ENCODE data around the gene FAM131C.

FAM131C gene

DNA sequence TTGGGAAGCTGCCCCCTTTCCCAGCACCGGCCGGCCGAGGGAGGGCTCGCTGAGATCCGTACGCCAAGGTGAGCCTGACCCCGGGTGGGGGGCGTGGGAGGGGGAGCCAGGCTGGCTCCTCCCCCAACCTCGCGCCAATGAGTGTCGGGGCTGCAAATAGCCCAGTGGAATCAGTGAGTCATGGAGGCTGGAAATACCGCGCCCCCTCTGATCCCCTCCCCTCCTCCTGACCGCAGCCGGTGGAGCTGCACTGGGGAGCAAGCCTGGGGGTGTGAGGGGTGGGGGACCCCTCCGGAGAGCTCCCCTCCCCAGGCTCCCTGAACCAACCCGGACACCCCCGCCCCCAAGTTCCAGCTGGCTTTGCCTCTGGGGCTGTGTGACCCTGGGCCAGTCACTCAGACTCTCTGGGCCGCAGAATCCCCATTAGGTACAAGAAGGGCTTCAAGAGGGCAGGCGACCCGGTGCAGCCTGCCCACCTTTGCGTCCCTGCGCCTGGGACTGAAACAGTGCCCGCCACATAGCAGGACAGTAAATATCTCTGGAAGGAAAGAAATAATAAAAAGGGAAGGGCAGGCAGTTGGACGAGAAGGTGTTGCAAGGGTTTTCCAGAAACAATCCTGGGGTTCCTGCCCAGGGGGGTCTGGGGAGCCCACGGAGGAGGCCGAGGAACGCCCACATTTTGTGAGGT lies 60.1 kb downstream of the FAM131C start:
- no peak for TF ChIP-seq SPI1 (IDR thresholded peaks at IDR 0.05; ENCODE audit: low read depth, low read length)
- TF ChIP-seq POLR2A (IDR thresholded peaks at IDR 0.05; ENCODE audit: low read depth, low read length): no peak
- TF ChIP-seq TAF1 (IDR thresholded peaks at IDR 0.05; ENCODE audit: low read depth, low read length): no peak
- TF ChIP-seq PAX5 (IDR thresholded peaks at IDR 0.05; ENCODE audit: insufficient read depth, low read length, severe bottlenecking): no peak
- TF ChIP-seq POLR2AphosphoS5 (IDR thresholded peaks at IDR 0.05; ENCODE audit: low read depth, low read length): no peak
- no peak for TF ChIP-seq POU2F2 (IDR thresholded peaks at IDR 0.05; ENCODE audit: low read depth, low read length)
- DNase-seq (ENCODE audit: insufficient read length, low spot score) (no peak), FAIRE-seq (no peak)

DNA sequence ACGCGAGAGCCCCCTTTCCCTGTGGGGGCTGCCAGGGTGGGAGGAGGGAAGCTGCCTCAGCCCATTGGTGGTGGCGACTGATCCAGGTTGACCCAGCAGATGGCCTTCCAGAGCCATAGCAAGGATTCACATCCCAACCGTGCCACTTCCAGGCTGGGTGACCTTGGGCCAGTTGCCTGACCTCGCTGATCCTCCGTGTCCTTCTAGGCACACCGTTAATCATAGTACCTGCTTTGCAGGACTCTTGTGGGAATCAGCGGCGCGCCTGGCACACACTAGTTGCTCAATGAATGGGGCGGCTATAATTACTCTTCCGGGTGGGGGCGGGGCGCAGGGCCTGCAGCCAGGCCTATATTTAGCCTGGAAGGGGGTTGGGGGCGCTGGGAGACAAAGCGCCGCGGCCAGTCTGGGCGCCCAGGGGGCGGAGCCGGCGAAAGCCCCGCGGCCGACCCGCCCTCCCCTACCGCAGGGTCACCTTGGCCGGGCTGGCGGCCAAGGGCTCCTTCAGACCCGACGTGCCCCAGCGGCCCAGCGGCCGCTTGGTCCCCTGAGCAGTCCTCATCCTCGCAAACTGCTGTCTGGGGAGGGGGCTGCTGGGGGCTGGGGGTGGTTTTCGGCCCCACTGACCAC lies 60.7 kb downstream of the FAM131C start:
- DNase-seq (ENCODE audit: insufficient read length, low spot score) (peak; percentile 60), FAIRE-seq (peak; percentile 91)
- TF ChIP-seq TAF1 (IDR thresholded peaks at IDR 0.05; ENCODE audit: low read depth, low read length) (no peak), POLR2A (IDR thresholded peaks at IDR 0.05; ENCODE audit: low read depth, low read length) (no peak), PAX5 (IDR thresholded peaks at IDR 0.05; ENCODE audit: insufficient read depth, low read length, severe bottlenecking) (no peak), POU2F2 (IDR thresholded peaks at IDR 0.05; ENCODE audit: low read depth, low read length) (no peak), POLR2AphosphoS5 (IDR thresholded peaks at IDR 0.05; ENCODE audit: low read depth, low read length) (no peak), SPI1 (IDR thresholded peaks at IDR 0.05; ENCODE audit: low read depth, low read length) (no peak)

DNA sequence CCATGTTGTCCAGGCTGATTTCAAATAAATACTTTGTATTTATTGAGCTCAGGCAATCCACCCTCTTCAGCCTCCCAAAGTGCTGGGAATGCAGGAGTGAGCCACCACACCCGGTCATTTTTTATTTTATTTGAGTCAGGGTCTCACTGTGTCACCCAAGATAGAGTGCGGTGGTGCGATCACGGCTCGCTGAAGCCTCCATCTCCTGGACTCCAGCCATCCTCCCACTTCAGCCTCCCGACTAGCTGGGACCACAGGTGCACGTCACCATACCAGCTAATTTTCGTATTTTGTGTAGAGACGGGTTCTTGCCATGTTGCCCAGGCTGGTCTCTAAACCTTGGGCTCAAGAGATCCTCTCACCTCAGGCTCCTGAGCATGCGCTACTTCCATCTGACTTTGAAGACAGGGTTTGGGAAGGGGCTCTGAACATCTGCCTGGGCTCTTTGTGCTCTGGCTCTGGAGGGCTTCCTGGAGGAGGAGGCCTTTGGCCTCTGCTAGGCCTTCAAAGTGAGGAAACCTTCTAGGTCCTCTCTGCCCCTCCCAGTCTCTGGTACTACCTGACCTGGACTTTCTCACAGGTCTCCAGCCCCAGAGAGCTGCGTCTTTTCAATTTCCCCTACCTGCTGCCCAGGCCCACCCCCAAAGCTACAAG lies 61.4 kb downstream of the FAM131C start:
- FAIRE-seq (no peak), DNase-seq (ENCODE audit: insufficient read length, low spot score) (no peak)
- TF ChIP-seq POLR2A (IDR thresholded peaks at IDR 0.05; ENCODE audit: low read depth, low read length) (no peak), POLR2AphosphoS5 (IDR thresholded peaks at IDR 0.05; ENCODE audit: low read depth, low read length) (no peak), POU2F2 (IDR thresholded peaks at IDR 0.05; ENCODE audit: low read depth, low read length) (no peak), TAF1 (IDR thresholded peaks at IDR 0.05; ENCODE audit: low read depth, low read length) (no peak), SPI1 (IDR thresholded peaks at IDR 0.05; ENCODE audit: low read depth, low read length) (no peak), PAX5 (IDR thresholded peaks at IDR 0.05; ENCODE audit: insufficient read depth, low read length, severe bottlenecking) (no peak)

DNA sequence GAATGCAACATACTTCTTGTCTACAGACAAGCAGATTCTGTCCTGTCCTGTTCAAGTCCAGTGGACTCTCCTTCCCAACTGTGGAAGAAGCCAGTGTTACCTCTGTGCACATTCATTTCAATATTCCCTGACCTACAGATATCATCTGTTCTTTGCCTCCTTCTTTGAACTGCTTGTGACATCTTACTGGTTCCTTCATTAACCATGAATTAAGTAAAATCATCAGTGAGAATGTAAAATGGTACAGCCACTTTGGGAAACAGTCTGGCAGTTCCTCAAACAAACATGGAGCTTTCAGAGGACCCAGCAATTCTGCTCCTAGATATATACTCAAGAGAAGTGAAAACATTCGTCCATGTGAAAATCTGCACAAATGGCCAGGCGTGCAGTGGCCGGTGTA lies 62.6 kb downstream of the FAM131C start:
- DNase-seq (ENCODE audit: insufficient read length, low spot score): no peak
- FAIRE-seq: no peak
- no peak for TF ChIP-seq POLR2AphosphoS5 (IDR thresholded peaks at IDR 0.05; ENCODE audit: low read depth, low read length)
- TF ChIP-seq PAX5 (IDR thresholded peaks at IDR 0.05; ENCODE audit: insufficient read depth, low read length, severe bottlenecking): no peak
- TF ChIP-seq POLR2A (IDR thresholded peaks at IDR 0.05; ENCODE audit: low read depth, low read length): no peak
- TF ChIP-seq TAF1 (IDR thresholded peaks at IDR 0.05; ENCODE audit: low read depth, low read length): no peak

- FAIRE-seq (no peak), DNase-seq (ENCODE audit: insufficient read length, low spot score) (no peak)
- TF ChIP-seq POLR2A (IDR thresholded peaks at IDR 0.05; ENCODE audit: low read depth, low read length): no peak
- no peak for TF ChIP-seq SPI1 (IDR thresholded peaks at IDR 0.05; ENCODE audit: low read depth, low read length)
- no peak for TF ChIP-seq POU2F2 (IDR thresholded peaks at IDR 0.05; ENCODE audit: low read depth, low read length)
- no peak for TF ChIP-seq TAF1 (IDR thresholded peaks at IDR 0.05; ENCODE audit: low read depth, low read length)
- TF ChIP-seq PAX5 (IDR thresholded peaks at IDR 0.05; ENCODE audit: insufficient read depth, low read length, severe bottlenecking): no peak
- no peak for TF ChIP-seq POLR2AphosphoS5 (IDR thresholded peaks at IDR 0.05; ENCODE audit: low read depth, low read length)
Measured at GRCh38 chr1:16009678-16010077, 63.8 kb downstream of the FAM131C start.

DNA sequence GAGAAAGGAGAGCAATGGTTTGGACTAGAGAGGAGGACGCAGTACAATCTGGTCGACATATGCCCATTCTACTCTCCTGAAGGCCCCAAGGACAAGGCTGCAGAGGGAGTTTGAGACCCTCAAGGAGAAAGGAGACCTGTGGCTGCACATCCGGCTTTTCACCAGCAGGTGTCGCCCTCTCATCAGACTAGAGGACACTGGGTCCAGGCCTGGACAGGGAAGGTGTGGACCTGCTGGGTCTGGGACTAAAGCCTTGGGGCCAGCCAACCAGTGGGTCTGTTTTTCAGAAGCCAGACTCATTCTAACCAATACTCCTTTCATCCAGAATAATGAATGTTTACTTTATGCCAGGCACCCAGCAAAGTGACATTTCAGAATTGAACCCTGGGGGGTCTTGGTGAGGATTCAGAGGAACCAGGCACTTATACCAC lies 64.4 kb downstream of the FAM131C start:
- no peak for DNase-seq (ENCODE audit: insufficient read length, low spot score)
- TF ChIP-seq TAF1 (IDR thresholded peaks at IDR 0.05; ENCODE audit: low read depth, low read length): no peak
- TF ChIP-seq POLR2A (IDR thresholded peaks at IDR 0.05; ENCODE audit: low read depth, low read length): no peak
- no peak for TF ChIP-seq SPI1 (IDR thresholded peaks at IDR 0.05; ENCODE audit: low read depth, low read length)
- no peak for TF ChIP-seq POU2F2 (IDR thresholded peaks at IDR 0.05; ENCODE audit: low read depth, low read length)
- TF ChIP-seq POLR2AphosphoS5 (IDR thresholded peaks at IDR 0.05; ENCODE audit: low read depth, low read length): no peak
- TF ChIP-seq PAX5 (IDR thresholded peaks at IDR 0.05; ENCODE audit: insufficient read depth, low read length, severe bottlenecking): no peak
- FAIRE-seq: peak; percentile 91

All from GM12891 (cell line).